Esophagus muscularis mucosa (tissue), 4 donors: ENCODE data around the gene SGK1. TPM values are rescaled to one million over a fixed set of nuclear protein-coding genes. Genes with fewer than 3 reads are reported as not detected.

Source experiments
- DNase-seq: peaks from one replicate; pipeline ENCODE4 v3.0.0-alpha.2; 2017; ENCODE audit errors: extremely low spot score
- H3K27ac ChIP-seq, 4 donors: fragments of 200-600 bp; sonication (generic); replicated peaks in 1 of 4; 1 replicate in 3 of 4; 2 replicates in 1 of 4; pipeline ENCODE4 v1.5.1; 2016 to 2019; ENCODE audit warnings: mild to moderate bottlenecking in 1 of 4
- H3K27me3 ChIP-seq, 4 donors: fragments of 200-600 bp; sonication (generic); one replicate each; pipeline versions ENCODE4 v1.5.1 to v1.6.0; 2016 to 2019
- H3K36me3 ChIP-seq, 4 donors: fragments of 200-600 bp; sonication (generic); one replicate each; pipeline ENCODE4 v1.5.1; 2016 to 2019
- H3K4me1 ChIP-seq, 4 donors: fragments of 200-600 bp; sonication (generic); one replicate each; pipeline ENCODE4 v1.5.1; 2016 to 2019
- H3K4me3 ChIP-seq, 4 donors: fragments of 200-600 bp; sonication (generic); 1 replicate in 2 of 4; 2 replicates in 2 of 4; pipeline ENCODE4 v1.5.1; 2016 to 2019; ENCODE audit warnings: mild to moderate bottlenecking in 4 of 4, moderate library complexity in 1 of 4
- H3K9me3 ChIP-seq, 4 donors: fragments of 200-600 bp; sonication (generic); 1 replicate in 3 of 4; 2 replicates in 1 of 4; pipeline ENCODE4 v1.5.1; 2016 to 2019
- EP300 ChIP-seq: sonication (generic); formaldehyde crosslinking; IDR thresholded peaks from one replicate; pipeline ENCODE4 v1.6.1; 2017; ENCODE audit warnings: antibody characterized with exemption
- POLR2A ChIP-seq: fragments of 450-650 bp; IDR thresholded peaks from one replicate; pipeline ENCODE4 v1.6.1; 2017; ENCODE audit warnings: antibody characterized with exemption, moderate library complexity, mild to moderate bottlenecking, low read depth
- POLR2AphosphoS5 ChIP-seq, 2 donors: sonication (generic); formaldehyde crosslinking; IDR thresholded peaks; one replicate each; pipeline ENCODE4 v1.6.1; 2017; ENCODE audit warnings: antibody characterized with exemption in 2 of 2
- WGBS: methylation state at CpG from one replicate; pipeline ENCODE4 v1.1.5; 2018; 5-methylcytosine and 5-hydroxymethylcytosine counted together
- intact Hi-C: fragments of 100-400 bp; cut with DNase I; formaldehyde crosslinking; loops from one replicate; pipeline ENCODE4 v1.15.1; 2023
- total RNA-seq, 4 donors: library from RNA; depleted of rRNA; stranded (reverse); fragments of >200 nt; gene quantifications; one replicate each; pipeline versions ENCODE4 v1.1.0 to v1.2.1, GENCODE V29; 2016
- TF ChIP-seq, protein P1 (sequence below), 3 experiments: fragments of 200-600 bp in 2 of 3; fragments of 450-650 bp in 1 of 3; sonication (generic) in 2 of 3; IDR thresholded peaks; one replicate each; pipeline ENCODE4 v1.5.1; 2017 to 2019; ENCODE audit warnings: antibody characterized with exemption in 3 of 3, mild to moderate bottlenecking in 2 of 3, moderate library complexity in 1 of 3

Gene SGK1
- total RNA-seq, 4 donors from 2014 or later: 30.7 to 52.8 (median 43.9) TPM

DNA sequence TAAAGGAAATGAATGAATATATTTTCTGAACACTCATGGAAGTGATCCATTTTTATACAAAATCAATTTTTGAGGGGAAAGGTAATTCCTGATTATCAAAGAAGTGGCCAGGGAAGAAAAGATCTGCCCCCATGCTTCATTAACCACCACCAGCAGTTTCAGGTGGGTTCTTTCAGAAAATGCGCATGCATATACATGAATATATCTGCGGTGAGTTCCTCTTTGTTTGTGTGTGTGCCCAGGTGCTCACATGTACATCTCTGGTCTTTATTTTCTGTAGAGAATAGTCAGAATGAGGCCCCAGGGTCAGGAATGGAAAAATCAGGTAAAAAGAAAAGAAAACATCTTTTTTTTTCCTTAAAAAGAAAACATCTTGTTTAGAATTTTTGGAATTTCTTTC lies 88.4 kb downstream of the SGK1 start:
- Histone ChIP-seq H3K4me3 (no peak overlapping the region), H3K27ac (no peak overlapping the region), H3K9me3 (no peaks in the 10 kb centered on the region), H3K27me3 (no peaks in the 10 kb centered on the region), H3K36me3 (no peaks in the 10 kb centered on the region), H3K4me1 (no peaks in the 10 kb centered on the region)
- 96% methylated on average over 2 of the region's 2 CpGs for WGBS
- intact Hi-C loops: no loop called here
- no peak for DNase-seq
- no peak for TF ChIP-seq POLR2A

DNA sequence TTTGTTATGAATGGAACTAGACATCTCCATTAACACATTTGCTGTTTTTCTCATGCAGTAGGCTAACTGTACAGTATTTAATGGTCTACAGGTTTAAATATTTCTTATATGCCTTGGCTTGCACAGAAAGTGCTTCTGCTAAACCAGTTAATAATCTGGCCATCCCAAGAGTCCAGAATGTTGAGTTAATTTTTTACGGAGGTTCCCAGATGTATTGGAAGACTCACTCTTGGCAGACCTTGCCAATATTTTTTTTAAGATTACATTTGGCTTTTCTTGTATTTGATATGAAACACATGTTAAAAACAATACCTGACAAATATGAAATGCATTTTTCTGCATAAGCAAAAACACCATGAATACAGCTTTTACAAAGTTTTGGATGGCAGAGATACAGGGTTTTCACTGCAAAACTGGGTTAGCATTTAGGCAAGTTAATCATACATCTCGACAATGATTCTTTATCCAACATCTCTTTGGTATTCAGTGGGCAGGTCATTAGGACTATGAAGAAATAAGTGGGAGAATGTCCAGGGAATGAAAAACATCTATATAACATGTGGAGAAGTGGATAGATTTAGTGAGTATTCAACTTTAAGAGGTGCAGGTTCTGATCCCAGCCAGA lies 94.0 kb downstream of the SGK1 start:
- intact Hi-C loops: no loop called here
- Histone ChIP-seq H3K9me3 (no peaks in the 10 kb centered on the region), H3K4me3 (no peak overlapping the region), H3K36me3 (no peaks in the 10 kb centered on the region), H3K4me1 (no peaks in the 10 kb centered on the region), H3K27me3 (no peaks in the 10 kb centered on the region), H3K27ac (no peak overlapping the region)
- no peak for DNase-seq
- TF ChIP-seq EP300: no peak
- WGBS: 69% methylated on average over 2 of the region's 2 CpGs

DNA sequence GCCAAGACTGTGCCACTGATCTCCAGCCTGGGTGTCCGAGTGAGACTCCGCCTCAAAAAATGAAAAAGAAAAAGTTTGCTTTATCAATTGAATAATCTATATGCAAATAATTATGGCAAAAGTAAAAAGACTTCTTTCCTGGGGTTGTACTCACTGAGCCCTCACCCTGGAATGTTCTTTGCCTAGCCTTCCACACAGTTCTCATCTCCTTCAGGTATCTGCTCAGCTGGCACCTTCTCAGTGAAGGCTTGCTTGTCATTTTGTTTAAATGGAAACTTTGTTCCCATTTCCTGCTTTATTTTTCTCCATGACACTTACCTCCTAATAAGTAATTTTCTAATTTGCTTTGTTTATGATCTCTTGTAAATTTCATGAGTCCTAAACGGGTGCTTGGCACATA lies 96.7 kb downstream of the SGK1 start:
- H3K27me3 ChIP-seq: no peaks in the 10 kb centered on the region
- intact Hi-C loops: no loop called here
- H3K27ac ChIP-seq: no peak overlapping the region
- H3K4me1 ChIP-seq: no peaks in the 10 kb centered on the region
- TF ChIP-seq POLR2AphosphoS5 (IDR thresholded peaks at IDR 0.05): no peak
- TF ChIP-seq, protein P1, sequence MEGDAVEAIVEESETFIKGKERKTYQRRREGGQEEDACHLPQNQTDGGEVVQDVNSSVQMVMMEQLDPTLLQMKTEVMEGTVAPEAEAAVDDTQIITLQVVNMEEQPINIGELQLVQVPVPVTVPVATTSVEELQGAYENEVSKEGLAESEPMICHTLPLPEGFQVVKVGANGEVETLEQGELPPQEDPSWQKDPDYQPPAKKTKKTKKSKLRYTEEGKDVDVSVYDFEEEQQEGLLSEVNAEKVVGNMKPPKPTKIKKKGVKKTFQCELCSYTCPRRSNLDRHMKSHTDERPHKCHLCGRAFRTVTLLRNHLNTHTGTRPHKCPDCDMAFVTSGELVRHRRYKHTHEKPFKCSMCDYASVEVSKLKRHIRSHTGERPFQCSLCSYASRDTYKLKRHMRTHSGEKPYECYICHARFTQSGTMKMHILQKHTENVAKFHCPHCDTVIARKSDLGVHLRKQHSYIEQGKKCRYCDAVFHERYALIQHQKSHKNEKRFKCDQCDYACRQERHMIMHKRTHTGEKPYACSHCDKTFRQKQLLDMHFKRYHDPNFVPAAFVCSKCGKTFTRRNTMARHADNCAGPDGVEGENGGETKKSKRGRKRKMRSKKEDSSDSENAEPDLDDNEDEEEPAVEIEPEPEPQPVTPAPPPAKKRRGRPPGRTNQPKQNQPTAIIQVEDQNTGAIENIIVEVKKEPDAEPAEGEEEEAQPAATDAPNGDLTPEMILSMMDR (IDR thresholded peaks at IDR 0.05): no peak
- no peak for TF ChIP-seq EP300
- no peak for TF ChIP-seq POLR2A
- no peak overlapping the region for H3K4me3 ChIP-seq
- WGBS: 82% methylated on average over 3 of the region's 3 CpGs
- no peak for DNase-seq
- H3K9me3 ChIP-seq: no peaks in the 10 kb centered on the region
- H3K36me3 ChIP-seq: no peaks in the 10 kb centered on the region

DNA sequence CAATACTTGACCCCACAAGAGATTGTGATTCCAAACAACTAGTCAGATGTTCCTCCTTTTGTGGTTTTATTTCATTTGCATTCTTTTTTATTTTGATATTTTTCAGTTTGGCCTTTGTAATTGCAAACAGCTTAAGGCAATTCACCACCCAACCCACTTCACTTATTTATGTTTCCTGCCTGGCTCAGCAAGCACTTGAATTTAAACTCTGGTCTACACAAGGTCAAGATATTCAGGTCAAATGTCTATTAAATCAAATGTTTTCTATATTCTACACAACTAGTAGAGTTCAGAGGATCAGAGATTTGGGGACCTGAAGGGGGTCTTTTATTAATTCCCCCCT lies 100.1 kb downstream of the SGK1 start:
- H3K4me3 ChIP-seq: no peak overlapping the region
- H3K27me3 ChIP-seq: no peaks in the 10 kb centered on the region
- no peaks in the 10 kb centered on the region for H3K36me3 ChIP-seq
- no peak overlapping the region for H3K27ac ChIP-seq
- DNase-seq: no peak
- no peaks in the 10 kb centered on the region for H3K4me1 ChIP-seq
- H3K9me3 ChIP-seq: no peaks in the 10 kb centered on the region
- TF ChIP-seq, protein P1 (IDR thresholded peaks at IDR 0.05): no peak
- TF ChIP-seq POLR2A (no peak), POLR2AphosphoS5 (IDR thresholded peaks at IDR 0.05) (no peak), EP300 (no peak)
- intact Hi-C loops: no loop called here

DNA sequence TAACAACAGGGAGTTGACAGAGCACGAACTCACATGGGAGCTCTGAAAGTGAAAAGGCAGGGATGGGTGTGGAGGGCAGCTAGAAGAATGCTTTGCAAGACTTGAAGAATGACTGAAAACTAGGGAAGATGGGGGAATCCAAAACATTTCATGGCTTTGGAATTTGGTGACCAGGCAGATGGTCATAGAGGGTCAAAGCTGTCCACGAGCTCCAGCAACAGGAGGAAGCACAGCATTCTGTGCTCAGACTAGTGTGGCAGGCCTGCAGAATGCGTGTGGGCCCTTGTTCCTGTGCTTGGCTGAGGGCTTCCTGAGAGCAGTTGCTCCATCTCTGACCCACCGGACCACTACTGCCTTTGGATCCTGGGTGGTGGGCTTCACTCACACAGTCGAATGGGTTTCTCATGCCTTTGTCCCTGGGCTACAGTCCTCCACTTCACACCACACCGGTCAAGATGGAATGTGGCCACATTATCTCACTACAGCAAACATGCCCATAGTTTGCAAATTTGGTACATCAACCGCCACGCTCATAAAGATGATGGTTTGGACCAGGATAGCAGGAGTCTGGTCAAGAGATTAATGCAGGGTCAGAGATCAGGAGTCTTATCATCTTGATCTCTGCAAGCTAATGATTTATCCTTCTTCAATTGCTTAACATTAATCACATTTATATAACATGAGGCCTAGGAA lies 100.7 kb downstream of the SGK1 start:
- H3K36me3 ChIP-seq: no peaks in the 10 kb centered on the region
- TF ChIP-seq, protein P1 (IDR thresholded peaks at IDR 0.05): no peak
- TF ChIP-seq POLR2AphosphoS5 (IDR thresholded peaks at IDR 0.05) (no peak), EP300 (no peak), POLR2A (no peak)
- WGBS: 97% methylated on average over 7 of the region's 8 CpGs
- no peak overlapping the region for H3K4me3 ChIP-seq
- H3K27me3 ChIP-seq: no peaks in the 10 kb centered on the region
- H3K4me1 ChIP-seq: no peaks in the 10 kb centered on the region
- no peak overlapping the region for H3K27ac ChIP-seq
- intact Hi-C loops: no loop called here
- DNase-seq: no peak
- no peaks in the 10 kb centered on the region for H3K9me3 ChIP-seq
